Ovary (tissue), 3 donors: ENCODE measurements around the gene TRPC1.

Source experiments
- CTCF ChIP-seq, 3 donors: fragments of 450-650 bp in 2 of 3; fragments of 200-600 bp in 1 of 3; IDR thresholded peaks; one replicate each; pipeline versions ENCODE4 v1.5.1 to v1.8.0; 2016 to 2022; ENCODE audit warnings: antibody characterized with exemption in 3 of 3, mild to moderate bottlenecking in 1 of 3
- EP300 ChIP-seq: sonication (generic); formaldehyde crosslinking; IDR thresholded peaks from one replicate; pipeline ENCODE4 v1.6.1; 2017; ENCODE audit warnings: antibody characterized with exemption
- POLR2A ChIP-seq: fragments of 450-650 bp; IDR thresholded peaks from one replicate; pipeline ENCODE4 v1.6.1; 2017; ENCODE audit warnings: antibody characterized with exemption, mild to moderate bottlenecking, moderate library complexity
- donor health status: DM: no; HTN: no; CAD: no.

- TF ChIP-seq POLR2A: peak; percentile 90
- peak in 1 of 3 donors; percentile 14 for TF ChIP-seq CTCF (IDR thresholded peaks at IDR 0.05)
- TF ChIP-seq EP300: no peak
Measured at GRCh38 chr3:142723968-142724681, at the start of gene TRPC1.
